NCI-H69 (cell line): ENCODE results near the gene DCTN2.
A peak's percentile ranks its signal among the peaks of the same experiment; 100 is the strongest.

Source experiments
- DNase-seq: peaks from one replicate; lab custom pipeline; 2025; lab: John Stamatoyannopoulos, UW

DCTN2 gene

GRCh38 chr12:57488402-57489156 is 58.4 kb downstream of the DCTN2 start:
- peak; percentile 46 for DNase-seq

- peak; percentile 99 for DNase-seq
Observed at GRCh38 chr12:57487597-57488401, 59.2 kb downstream of the DCTN2 start, which contains the start of gene MARS1. Gene MARS1, plus strand, starts transcription at chr12:57488068. Its CDS starts 23 bp downstream, at chr12:57488091.

- no peak for DNase-seq
Observed at GRCh38 chr12:57487055-57487596, 59.9 kb downstream of the DCTN2 start.

GRCh38 chr12:57485695-57486094 is 61.3 kb downstream of the DCTN2 start:
- DNase-seq, result no peak

- DNase-seq, result no peak
Observed at GRCh38 chr12:57483466-57483865, 63.5 kb downstream of the DCTN2 start.

GRCh38 chr12:57481671-57482070 is 65.3 kb downstream of the DCTN2 start:
- DNase-seq, result no peak
